H1 (cell line): ENCODE data around the gene RAN. TPM values are rescaled to one million over a fixed set of nuclear protein-coding genes. Genes with fewer than 3 reads are reported as not detected.
A peak's percentile ranks its signal among the peaks of the same experiment; 100 is the strongest.

Experiments
- ASH2L ChIP-seq: fragments of 200-600, 300-600 bp; sonication (generic); IDR thresholded peaks from one replicate; pipeline ENCODE4 v1.7.1; 2017; ENCODE audit warnings: low read length
- ATF3 ChIP-seq: IDR thresholded peaks from 2 replicates; pipeline ENCODE4 v1.6.1; 2011; ENCODE audit warnings: low read depth, mild to moderate bottlenecking, low read length; ENCODE audit not compliant: insufficient read depth
- JUN ChIP-seq: IDR thresholded peaks from 2 replicates; pipeline ENCODE4 v1.6.1; 2011; ENCODE audit warnings: low read depth, mild to moderate bottlenecking, improper control_type of control experiment, low read length
- KDM1A ChIP-seq: fragments of 200-600, 300-600 bp; sonication (generic); IDR thresholded peaks from 2 replicates; pipeline ENCODE4 v1.7.1; 2016; ENCODE audit warnings: mild to moderate bottlenecking, low read length, borderline replicate concordance
- NANOG ChIP-seq: IDR thresholded peaks from 2 replicates; pipeline ENCODE4 v1.6.1; 2011; ENCODE audit warnings: low read length, low read depth, mild to moderate bottlenecking, inconsistent platforms; ENCODE audit not compliant: insufficient read depth, poor library complexity, severe bottlenecking
- RAD21 ChIP-seq, 2 experiments: IDR thresholded peaks in 1 of 2; conservative IDR thresholded peaks in 1 of 2; 2 replicates each; pipeline ENCODE4 v1.6.1; 2011; ENCODE audit warnings: low read depth in 2 of 2, low read length in 2 of 2, improper control_type of control experiment in 1 of 2, inconsistent platforms in 1 of 2, mild to moderate bottlenecking in 1 of 2, moderate library complexity in 1 of 2
- SUZ12 ChIP-seq: fragments of 200-600 bp; sonication (generic); IDR thresholded peaks from 2 replicates; pipeline ENCODE4 v1.6.1; 2012; ENCODE audit warnings: mild to moderate bottlenecking, inconsistent platforms, low read length, moderate library complexity, mixed read lengths
- USF2 ChIP-seq: IDR thresholded peaks from 2 replicates; pipeline ENCODE4 v1.6.1; 2011; ENCODE audit warnings: low read length, improper control_type of control experiment
- polyA plus RNA-seq, 7 experiments: library from polyadenylated mRNA; depleted of rRNA in 3 of 7; stranded (reverse) in 5 of 7; unstranded in 2 of 7; fragments of >200 nt in 5 of 7; fragments of 200-250 nt in 2 of 7; gene quantifications; 1 replicate in 5 of 7; 2 replicates in 1 of 7; 4 replicates in 1 of 7; pipeline versions ENCODE4 v1.2.1 to v1.2.3, GENCODE V29; 2011 to 2013; ENCODE audit warnings: missing spikeins in 2 of 7, mixed read lengths in 2 of 7
- total RNA-seq: library from RNA; stranded (reverse); fragmentation: NEBNext Ultra II Directional; extraction: Animal tissue kit (Norgen Biotek cat#: 25700); gene quantifications from 2 replicates; pipeline ENCODE4 v1.2.1, GENCODE V29; 2021
- TF ChIP-seq, protein P1 (sequence below), 3 experiments: IDR thresholded peaks; 1 replicate in 2 of 3; 2 replicates in 1 of 3; pipeline versions ENCODE4 v1.5.1 to v1.6.1; 2011; ENCODE audit warnings: low read length in 3 of 3, mild to moderate bottlenecking in 3 of 3, inconsistent platforms in 2 of 3, low read depth in 1 of 3, moderate library complexity in 1 of 3; ENCODE audit not compliant: insufficient read depth in 1 of 3; ENCODE audit errors: control extremely low read depth in 1 of 3

RAN gene
- total and polyA plus RNA-seq, 2 of the 8 experiments (the other 6 are each of a cell fraction or from before 2014, with no cell fraction given): 2,064 to 2,203 TPM

- TF ChIP-seq, protein P1, sequence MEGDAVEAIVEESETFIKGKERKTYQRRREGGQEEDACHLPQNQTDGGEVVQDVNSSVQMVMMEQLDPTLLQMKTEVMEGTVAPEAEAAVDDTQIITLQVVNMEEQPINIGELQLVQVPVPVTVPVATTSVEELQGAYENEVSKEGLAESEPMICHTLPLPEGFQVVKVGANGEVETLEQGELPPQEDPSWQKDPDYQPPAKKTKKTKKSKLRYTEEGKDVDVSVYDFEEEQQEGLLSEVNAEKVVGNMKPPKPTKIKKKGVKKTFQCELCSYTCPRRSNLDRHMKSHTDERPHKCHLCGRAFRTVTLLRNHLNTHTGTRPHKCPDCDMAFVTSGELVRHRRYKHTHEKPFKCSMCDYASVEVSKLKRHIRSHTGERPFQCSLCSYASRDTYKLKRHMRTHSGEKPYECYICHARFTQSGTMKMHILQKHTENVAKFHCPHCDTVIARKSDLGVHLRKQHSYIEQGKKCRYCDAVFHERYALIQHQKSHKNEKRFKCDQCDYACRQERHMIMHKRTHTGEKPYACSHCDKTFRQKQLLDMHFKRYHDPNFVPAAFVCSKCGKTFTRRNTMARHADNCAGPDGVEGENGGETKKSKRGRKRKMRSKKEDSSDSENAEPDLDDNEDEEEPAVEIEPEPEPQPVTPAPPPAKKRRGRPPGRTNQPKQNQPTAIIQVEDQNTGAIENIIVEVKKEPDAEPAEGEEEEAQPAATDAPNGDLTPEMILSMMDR (IDR thresholded peaks at IDR 0.05; ENCODE audit: control extremely low read depth in 1 of 3, insufficient read depth in 1 of 3, low read depth in 1 of 3, low read length in 3 of 3): peak; percentile 12 to 52 (median 38); a peak in 3 of 4 replicates
- TF ChIP-seq SUZ12 (no peak), ATF3 (no peak), USF2 (no peak), ASH2L (no peak), JUN (no peak), NANOG (no peak), RAD21 (IDR thresholded peaks at IDR 0.05 in 1 of 2, conservative IDR thresholded peaks at IDR 0.05 in 1 of 2; ENCODE audit: low read depth in 2 of 2, low read length in 2 of 2) (peak; percentile 27 to 45), KDM1A (no peak)
Measured at GRCh38 chr12:130858084-130858483, 13.8 kb upstream of the RAN start (continued).
